Karpas-422 (cell line): ENCODE results near the gene BIN1. TPM values are rescaled to one million over a fixed set of nuclear protein-coding genes. Genes with fewer than 3 reads are reported as not detected.
A peak's percentile ranks its signal among the peaks of the same experiment; 100 is the strongest.

Source experiments
- DNase-seq: peaks from one replicate; pipeline ENCODE4 v3.0.0-alpha.2; 2015
- H2AFZ ChIP-seq: fragments of 200-600 bp; sonication (generic); 2 replicates; pipeline ENCODE4 v1.6.1; 2014; ENCODE audit warnings: antibody characterized with exemption, low read length, mixed read lengths
- H3K27ac ChIP-seq: fragments of 200-600 bp; sonication (generic); 2 replicates; pipeline ENCODE4 v1.5.1; 2014; ENCODE audit warnings: mild to moderate bottlenecking, low read length, moderate library complexity
- H3K27me3 ChIP-seq: fragments of 200-600 bp; sonication (generic); 2 replicates; pipeline ENCODE4 v1.6.1; 2014; ENCODE audit warnings: low read length, mixed read lengths
- H3K36me3 ChIP-seq: fragments of 200-600 bp; sonication (generic); 2 replicates; pipeline ENCODE4 v1.6.1; 2014; ENCODE audit warnings: low read length, mixed read lengths; ENCODE audit not compliant: insufficient read depth
- H3K4me1 ChIP-seq: fragments of 200-600 bp; sonication (generic); 2 replicates; pipeline ENCODE4 v1.6.1; 2014; ENCODE audit warnings: mild to moderate bottlenecking, low read length, mixed read lengths
- H3K4me2 ChIP-seq: fragments of 200-600 bp; sonication (generic); 2 replicates; pipeline ENCODE4 v1.6.1; 2014; ENCODE audit warnings: low read length, low read depth, mild to moderate bottlenecking; ENCODE audit not compliant: poor library complexity, severe bottlenecking
- H3K4me3 ChIP-seq: fragments of 200-600 bp; sonication (generic); 2 replicates; pipeline ENCODE4 v1.5.1; 2014; ENCODE audit warnings: mild to moderate bottlenecking, antibody characterized with exemption, low read length, mixed read lengths
- H3K79me2 ChIP-seq: fragments of 200-600 bp; sonication (generic); 2 replicates; pipeline ENCODE4 v1.6.1; 2014; ENCODE audit warnings: mild to moderate bottlenecking, low read length, mixed read lengths
- H3K9ac ChIP-seq: fragments of 200-600 bp; sonication (generic); 2 replicates; pipeline ENCODE4 v1.6.0; 2014; ENCODE audit warnings: low read length
- H3K9me2 ChIP-seq: fragments of 200-600 bp; sonication (generic), shearing (Covaris generic); replicated peaks from 2 replicates; pipeline ENCODE4 v1.6.0; 2014; ENCODE audit warnings: mild to moderate bottlenecking, low read length, moderate library complexity; ENCODE audit not compliant: insufficient read depth
- H3K9me3 ChIP-seq: fragments of 300-700, 200-600 bp; sonication (generic); 2 replicates; pipeline ENCODE4 v1.6.1; 2014; ENCODE audit warnings: low read length, mixed read lengths
- H4K20me1 ChIP-seq: fragments of 200-600 bp; sonication (generic); 2 replicates; pipeline ENCODE4 v1.6.1; 2014; ENCODE audit warnings: mild to moderate bottlenecking, antibody characterized with exemption, low read length, low read depth; ENCODE audit not compliant: insufficient read depth
- total RNA-seq: library from RNA; depleted of rRNA; stranded (reverse); fragments of >200 nt; shearing (Covaris generic); gene quantifications from 2 replicates; pipeline ENCODE4 v1.2.3, GENCODE V29; 2014; ENCODE audit warnings: low replicate concordance; rRNA removed

Gene BIN1
- 8.4 and 17.8 TPM in 2 replicates for total RNA-seq

DNA sequence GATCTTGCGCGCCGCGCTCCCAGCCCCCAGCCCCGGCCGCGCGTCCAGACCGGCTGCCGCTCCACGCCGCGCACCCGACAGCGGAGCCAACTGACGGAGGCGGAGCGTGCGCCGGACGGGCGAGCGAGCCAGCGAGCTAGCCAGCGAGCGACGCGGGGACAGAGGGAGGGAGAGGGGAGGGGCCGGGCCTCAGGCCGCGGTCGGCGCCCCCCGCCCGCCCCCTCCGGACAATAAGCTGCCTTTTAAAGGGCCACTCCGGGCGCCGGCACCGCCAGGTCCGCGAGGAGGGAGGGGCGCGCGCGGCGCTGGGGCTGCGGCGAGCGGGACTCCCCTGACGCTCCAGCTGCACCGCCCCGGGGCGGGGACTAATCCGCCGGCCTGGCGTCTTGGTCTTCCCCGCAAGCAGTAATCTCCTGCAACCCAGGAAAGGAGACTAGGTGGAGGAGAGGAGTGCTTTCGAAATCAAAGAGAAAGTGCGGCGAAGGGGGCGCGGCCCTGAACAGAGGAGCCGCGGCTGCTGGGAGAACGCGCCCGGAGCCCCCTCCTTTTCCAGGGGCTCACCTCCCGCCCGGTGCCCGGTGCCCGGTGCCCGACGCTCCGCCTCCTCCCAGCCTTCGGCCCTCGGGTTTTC lies at the start of gene BIN1:
BIN1 (minus strand) TSS at position 164 of the 631 bp plus-strand sequence. CDS start 211 bp downstream, outside the sequence.
- no peaks in the 10 kb centered on the region for H3K79me2 ChIP-seq
- no peak within 1 kb of the TSS for H3K9ac ChIP-seq
- H3K27me3 ChIP-seq: no peaks in the 10 kb centered on the region
- H3K27ac ChIP-seq: no peak within 1 kb of the TSS
- H3K36me3 ChIP-seq: no peaks in the 10 kb centered on the region
- peak within 1 kb of the TSS; percentile 21; the same call in 1 of the 2 replicates for H2AFZ ChIP-seq
- H4K20me1 ChIP-seq: no peaks in the 10 kb centered on the region
- H3K9me2 ChIP-seq: no peaks in the 10 kb centered on the region
- DNase-seq: no peak
- peak within 1 kb of the TSS; percentile 53 for H3K4me3 ChIP-seq
- H3K4me2 ChIP-seq: peak within 1 kb of the TSS; percentile 59
- H3K9me3 ChIP-seq: no peaks in the 10 kb centered on the region
- H3K4me1 ChIP-seq: peaks cover 7% of the 10 kb centered on the region

- Histone ChIP-seq H3K4me3 (no peak overlapping the region), H3K79me2 (no peaks in the 10 kb centered on the region), H2AFZ (no peak overlapping the region), H3K4me1 (no peaks in the 10 kb centered on the region), H3K27me3 (no peaks in the 10 kb centered on the region; the same call in 1 of the 2 replicates), H3K4me2 (no peak overlapping the region), H4K20me1 (no peaks in the 10 kb centered on the region), H3K27ac (no peak overlapping the region), H3K9me2 (no peaks in the 10 kb centered on the region), H3K9me3 (no peaks in the 10 kb centered on the region), H3K9ac (no peak overlapping the region), H3K36me3 (no peaks in the 10 kb centered on the region)
- no peak for DNase-seq
These were observed 49.0 kb upstream of the BIN1 start for GRCh38 chr2:127155947-127156346.

- Histone ChIP-seq H3K36me3 (no peaks in the 10 kb centered on the region), H3K9ac (no peak overlapping the region), H3K4me3 (no peak overlapping the region), H3K27ac (no peak overlapping the region), H4K20me1 (no peaks in the 10 kb centered on the region), H3K4me2 (no peak overlapping the region), H3K4me1 (no peaks in the 10 kb centered on the region), H3K27me3 (no peaks in the 10 kb centered on the region; the same call in 1 of the 2 replicates), H3K9me2 (no peaks in the 10 kb centered on the region), H2AFZ (no peak overlapping the region), H3K9me3 (no peaks in the 10 kb centered on the region), H3K79me2 (no peaks in the 10 kb centered on the region)
- no peak for DNase-seq
These were observed 48.2 kb upstream of the BIN1 start for GRCh38 chr2:127155028-127155581.

- Histone ChIP-seq H3K79me2 (no peaks in the 10 kb centered on the region), H3K27ac (no peak overlapping the region), H3K4me1 (no peaks in the 10 kb centered on the region), H3K27me3 (no peaks in the 10 kb centered on the region; the same call in 1 of the 2 replicates), H3K4me2 (no peak overlapping the region), H3K4me3 (no peak overlapping the region), H3K9me2 (no peaks in the 10 kb centered on the region), H3K9me3 (no peaks in the 10 kb centered on the region), H4K20me1 (no peaks in the 10 kb centered on the region), H3K36me3 (no peaks in the 10 kb centered on the region), H2AFZ (no peak overlapping the region), H3K9ac (no peak overlapping the region)
- DNase-seq: no peak
These were observed 47.4 kb upstream of the BIN1 start for GRCh38 chr2:127154396-127154795.

GRCh38 chr2:127153691-127154158 lies 46.8 kb upstream of the BIN1 start:
- Histone ChIP-seq H3K27me3 (no peaks in the 10 kb centered on the region; the same call in 1 of the 2 replicates), H3K9me3 (no peaks in the 10 kb centered on the region), H3K9ac (no peak overlapping the region), H3K9me2 (no peaks in the 10 kb centered on the region), H3K4me2 (no peak overlapping the region), H3K4me3 (no peak overlapping the region), H2AFZ (no peak overlapping the region), H3K27ac (no peak overlapping the region), H3K36me3 (no peaks in the 10 kb centered on the region), H3K79me2 (no peaks in the 10 kb centered on the region), H4K20me1 (no peaks in the 10 kb centered on the region), H3K4me1 (no peaks in the 10 kb centered on the region)
- DNase-seq: no peak

- DNase-seq: no peak
These were observed 44.0 kb upstream of the BIN1 start for GRCh38 chr2:127150996-127151395.

GRCh38 chr2:127149384-127149783 lies 42.4 kb upstream of the BIN1 start:
- H3K9me2 ChIP-seq: no peaks in the 10 kb centered on the region
- no peaks in the 10 kb centered on the region for H3K9me3 ChIP-seq
- no peak overlapping the region for H3K4me2 ChIP-seq
- H3K4me1 ChIP-seq: no peaks in the 10 kb centered on the region
- H3K27ac ChIP-seq: no peak overlapping the region
- no peak for DNase-seq
- no peak overlapping the region for H2AFZ ChIP-seq
- no peak overlapping the region for H3K9ac ChIP-seq
- H3K36me3 ChIP-seq: no peaks in the 10 kb centered on the region
- H4K20me1 ChIP-seq: no peaks in the 10 kb centered on the region
- no peaks in the 10 kb centered on the region for H3K79me2 ChIP-seq
- no peak overlapping the region for H3K4me3 ChIP-seq
- H3K27me3 ChIP-seq: no peaks in the 10 kb centered on the region; the same call in 1 of the 2 replicates

More at GRCh38 chr2:127150996-127151395, 44.0 kb upstream of the BIN1 start:
- H3K9me2 ChIP-seq: no peaks in the 10 kb centered on the region
- H4K20me1 ChIP-seq: no peaks in the 10 kb centered on the region
- no peaks in the 10 kb centered on the region for H3K4me1 ChIP-seq
- H2AFZ ChIP-seq: no peak overlapping the region
- no peaks in the 10 kb centered on the region for H3K36me3 ChIP-seq
- no peaks in the 10 kb centered on the region for H3K79me2 ChIP-seq
- H3K4me3 ChIP-seq: no peak overlapping the region
- H3K27me3 ChIP-seq: no peaks in the 10 kb centered on the region; the same call in 1 of the 2 replicates
- H3K9me3 ChIP-seq: no peaks in the 10 kb centered on the region
- no peak overlapping the region for H3K27ac ChIP-seq
- no peak overlapping the region for H3K9ac ChIP-seq
- no peak overlapping the region for H3K4me2 ChIP-seq

- Histone ChIP-seq H3K79me2 (no peaks in the 10 kb centered on the region), H3K27me3 (no peaks in the 10 kb centered on the region; the same call in 1 of the 2 replicates), H3K9ac (no peak overlapping the region), H3K9me2 (no peaks in the 10 kb centered on the region), H3K36me3 (no peaks in the 10 kb centered on the region), H3K27ac (no peak overlapping the region), H2AFZ (no peak overlapping the region), H3K4me3 (no peak overlapping the region), H3K4me2 (no peak overlapping the region), H4K20me1 (no peaks in the 10 kb centered on the region), H3K9me3 (no peaks in the 10 kb centered on the region), H3K4me1 (no peaks in the 10 kb centered on the region)
- no peak for DNase-seq
These were observed 40.0 kb upstream of the BIN1 start for GRCh38 chr2:127146820-127147502.
